OCI-LY7 (cell line): Measurements from ENCODE around the gene CPNE1. TPM values are rescaled to one million over a fixed set of nuclear protein-coding genes. Genes with fewer than 3 reads are reported as not detected.

ENCODE experiments used
- BruUV-seq: library from RNA; stranded (reverse); fragments of 400-500 nt; replicated peaks from 2 replicates; lab custom pipeline; 2021; lab: Mats Ljungman, UMichigan
- CTCF ChIA-PET: fragments of 300-600 bp; sonication (Branson Sonifier 250); formaldehyde crosslinking; loops from one replicate; lab custom pipeline; 2022; ENCODE audit warnings: antibody characterized with exemption; ENCODE audit not compliant: unreplicated experiment; lab: Charles Lee
- POLR2A ChIA-PET: fragments of 300-600 bp; sonication (Branson Sonifier 250); formaldehyde crosslinking; loops from one replicate; lab custom pipeline; 2022; ENCODE audit warnings: antibody characterized with exemption; lab: Charles Lee
- DNase-seq: peaks from one replicate; pipeline ENCODE4 v3.0.0-alpha.2; 2015; ENCODE audit warnings: low spot score
- H2AFZ ChIP-seq: fragments of 200-600 bp; sonication (generic), shearing (Covaris generic); 2 replicates; pipeline ENCODE4 v1.6.1; 2014; ENCODE audit warnings: mild to moderate bottlenecking, antibody characterized with exemption, low read length, moderate library complexity
- H3K27ac ChIP-seq: fragments of 200-600 bp; sonication (generic); 2 replicates; pipeline ENCODE4 v1.5.1; 2014; ENCODE audit warnings: mixed run types, low read depth, mild to moderate bottlenecking, moderate library complexity, low read length, inconsistent platforms; ENCODE audit not compliant: poor library complexity, severe bottlenecking
- H3K36me3 ChIP-seq: fragments of 200-600 bp; sonication (generic); 2 replicates; pipeline ENCODE4 v1.6.1; 2014; ENCODE audit warnings: mild to moderate bottlenecking, antibody characterized with exemption, low read length, moderate library complexity, mixed read lengths; ENCODE audit not compliant: insufficient read depth
- H3K4me1 ChIP-seq: fragments of 200-600 bp; sonication (generic); 2 replicates; pipeline ENCODE4 v1.5.1; 2014; ENCODE audit warnings: mild to moderate bottlenecking, low read length; ENCODE audit not compliant: insufficient read depth, poor library complexity, severe bottlenecking
- H3K4me2 ChIP-seq: fragments of 200-600 bp; sonication (generic); 2 replicates; pipeline ENCODE4 v1.6.1; 2014; ENCODE audit warnings: mild to moderate bottlenecking, low read length
- H3K4me3 ChIP-seq: fragments of 200-600 bp; sonication (generic); 2 replicates; pipeline ENCODE4 v1.5.1; 2014; ENCODE audit warnings: mild to moderate bottlenecking, low read depth, low read length; ENCODE audit not compliant: poor library complexity, severe bottlenecking
- H3K79me2 ChIP-seq: fragments of 200-600 bp; sonication (generic); 2 replicates; pipeline ENCODE4 v1.6.1; 2016; ENCODE audit warnings: low read depth, mild to moderate bottlenecking, low read length, moderate library complexity, mixed read lengths; ENCODE audit not compliant: insufficient read depth
- H3K9me2 ChIP-seq: fragments of 200-600 bp; sonication (generic); 2 replicates; pipeline ENCODE4 v1.6.1; 2016; ENCODE audit warnings: mild to moderate bottlenecking, low read length, mixed read lengths; ENCODE audit not compliant: insufficient read depth
- H3K9me3 ChIP-seq: fragments of 200-600 bp; sonication (generic); 2 replicates; pipeline ENCODE4 v1.6.1; 2014; ENCODE audit warnings: mild to moderate bottlenecking, mixed run types, low read length, mixed read lengths
- H4K20me1 ChIP-seq: fragments of 200-600 bp; sonication (generic); 2 replicates; pipeline ENCODE4 v1.6.1; 2014; ENCODE audit warnings: mild to moderate bottlenecking, antibody characterized with exemption, low read length, moderate library complexity, mixed read lengths; ENCODE audit not compliant: insufficient read depth
- EZH2phosphoT487 ChIP-seq: fragments of 200-600 bp; sonication (generic); IDR thresholded peaks from 2 replicates; pipeline ENCODE4 v1.6.1; 2018; ENCODE audit warnings: low read depth, borderline replicate concordance, mild to moderate bottlenecking, mixed run types, antibody characterized with exemption, low read length, moderate library complexity, mixed read lengths
- intact Hi-C: fragments of 100-400 bp; cut with micrococcal nuclease; formaldehyde crosslinking; loops from one replicate; pipeline ENCODE4 v1.10.0; 2022; ENCODE audit not compliant: unreplicated experiment
- total RNA-seq, 2 experiments: library from RNA; depleted of rRNA in 1 of 2; stranded (reverse); fragments of >200 nt in 1 of 2; shearing (Covaris generic) in 1 of 2; gene quantifications; 2 replicates each; pipeline ENCODE4 v1.2.3, GENCODE V29; 2014 to 2022
- TF ChIP-seq, protein P1 (sequence below): fragments of 200-600 bp; sonication (generic); conservative IDR thresholded peaks from 2 replicates; pipeline ENCODE4 v1.5.1; 2014; ENCODE audit warnings: mild to moderate bottlenecking, antibody characterized with exemption, low read length, moderate library complexity, mixed read lengths

CPNE1 gene
- total RNA-seq, 2 experiments from 2014 or later: 83.3 to 202 TPM

DNA sequence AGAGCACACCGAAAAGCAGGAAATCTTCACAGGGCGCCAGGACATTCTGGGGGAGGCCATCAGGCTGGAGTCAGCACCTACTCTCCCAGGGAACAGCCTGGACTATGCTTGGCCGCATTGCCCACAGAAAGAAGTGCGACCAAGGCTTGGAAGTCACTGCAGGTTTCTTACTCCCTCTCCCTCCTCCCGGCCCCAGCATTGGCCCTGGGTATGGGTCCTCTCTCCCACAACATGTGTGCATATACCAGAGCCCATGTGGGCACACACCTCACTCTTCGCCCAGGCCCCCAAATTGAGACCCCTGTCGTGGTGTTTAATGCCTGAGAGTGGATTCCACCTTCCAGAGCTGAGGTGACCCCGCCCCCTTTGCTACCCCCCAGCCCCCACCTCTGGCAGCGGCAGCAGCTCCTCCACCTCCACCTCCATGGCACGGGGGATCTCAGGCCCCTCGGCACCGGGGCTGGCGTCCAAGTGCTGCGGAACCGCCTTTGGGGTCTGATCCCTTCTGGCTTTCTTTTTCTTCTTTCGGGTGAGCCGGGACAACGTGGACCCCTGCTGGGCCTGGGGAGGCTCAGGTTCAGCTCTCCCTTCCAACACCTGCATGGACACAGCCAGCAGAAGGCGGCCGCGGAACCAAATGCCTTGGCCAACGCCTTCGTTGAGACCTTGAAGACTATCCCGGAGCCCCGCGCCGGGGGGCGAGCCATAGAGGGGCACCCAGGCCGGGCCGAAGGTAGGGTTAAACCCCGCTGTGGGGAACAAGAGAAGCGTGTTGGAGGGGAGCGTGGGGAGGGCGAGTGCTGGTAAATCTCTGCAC is 64.3 kb downstream of the CPNE1 start:
- TF ChIP-seq, protein P1, sequence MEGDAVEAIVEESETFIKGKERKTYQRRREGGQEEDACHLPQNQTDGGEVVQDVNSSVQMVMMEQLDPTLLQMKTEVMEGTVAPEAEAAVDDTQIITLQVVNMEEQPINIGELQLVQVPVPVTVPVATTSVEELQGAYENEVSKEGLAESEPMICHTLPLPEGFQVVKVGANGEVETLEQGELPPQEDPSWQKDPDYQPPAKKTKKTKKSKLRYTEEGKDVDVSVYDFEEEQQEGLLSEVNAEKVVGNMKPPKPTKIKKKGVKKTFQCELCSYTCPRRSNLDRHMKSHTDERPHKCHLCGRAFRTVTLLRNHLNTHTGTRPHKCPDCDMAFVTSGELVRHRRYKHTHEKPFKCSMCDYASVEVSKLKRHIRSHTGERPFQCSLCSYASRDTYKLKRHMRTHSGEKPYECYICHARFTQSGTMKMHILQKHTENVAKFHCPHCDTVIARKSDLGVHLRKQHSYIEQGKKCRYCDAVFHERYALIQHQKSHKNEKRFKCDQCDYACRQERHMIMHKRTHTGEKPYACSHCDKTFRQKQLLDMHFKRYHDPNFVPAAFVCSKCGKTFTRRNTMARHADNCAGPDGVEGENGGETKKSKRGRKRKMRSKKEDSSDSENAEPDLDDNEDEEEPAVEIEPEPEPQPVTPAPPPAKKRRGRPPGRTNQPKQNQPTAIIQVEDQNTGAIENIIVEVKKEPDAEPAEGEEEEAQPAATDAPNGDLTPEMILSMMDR: no peak
- TF ChIP-seq EZH2phosphoT487: no peak
- Histone ChIP-seq H3K4me1 (peaks cover 28% of the 10 kb centered on the region), H3K79me2 (no peaks in the 10 kb centered on the region), H3K4me3 (no peak overlapping the region), H4K20me1 (no peaks in the 10 kb centered on the region), H3K9me2 (no peaks in the 10 kb centered on the region), H3K9me3 (no peaks in the 10 kb centered on the region), H2AFZ (no peak overlapping the region), H3K27ac (no peak overlapping the region), H3K36me3 (no peaks in the 10 kb centered on the region), H3K4me2 (no peak overlapping the region)
- BruUV-seq: no TSS peak
- POLR2A ChIA-PET: no interaction called here
- CTCF ChIA-PET: interaction anchor here (0.5 to 1.1 kb wide), 2 partner anchors 80 to 142 kb away, joined by 3 read pairs; partner anchors contain the start of gene RBM39
- intact Hi-C loops: loop anchor here (5.0 kb wide), 1 partner anchor 97 kb away; the partner anchor contains the start of genes NFS1 and ROMO1
- DNase-seq: no peak

DNA sequence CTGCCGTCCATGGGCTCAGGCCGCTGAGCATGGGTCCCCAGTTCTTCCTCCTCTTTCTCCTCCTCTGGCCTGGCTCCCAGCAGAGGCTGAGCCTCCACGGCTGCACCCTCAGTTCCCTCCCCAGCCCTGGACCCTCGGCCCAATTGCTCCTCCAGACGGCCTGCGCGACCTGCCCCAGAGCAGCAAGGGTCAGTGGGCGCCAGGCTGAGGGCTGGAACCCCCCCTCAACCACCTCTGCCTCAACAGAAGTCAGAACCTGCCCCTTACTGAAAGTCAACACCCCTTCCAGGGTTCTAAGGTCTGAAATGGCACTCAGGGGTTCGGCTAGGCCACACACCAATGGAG is 65.0 kb downstream of the CPNE1 start:
- Histone ChIP-seq H3K9me2 (no peaks in the 10 kb centered on the region), H3K27ac (no peak overlapping the region), H4K20me1 (no peaks in the 10 kb centered on the region), H3K36me3 (no peaks in the 10 kb centered on the region), H3K4me2 (no peak overlapping the region), H3K4me3 (no peak overlapping the region), H3K4me1 (peaks cover 21% of the 10 kb centered on the region), H3K9me3 (no peaks in the 10 kb centered on the region), H2AFZ (no peak overlapping the region), H3K79me2 (no peaks in the 10 kb centered on the region)
- no peak for DNase-seq
- ChIA-PET CTCF (no interaction called here), POLR2A (no interaction called here)
- no TSS peak for BruUV-seq
- intact Hi-C loops: loop anchor here (5.0 kb wide), 1 partner anchor 98 kb away; the partner anchor contains the start of genes NFS1 and ROMO1
- TF ChIP-seq EZH2phosphoT487: no peak
- TF ChIP-seq, protein P1: no peak
